Measurements from ENCODE around the gene PRKG1. TPM values are rescaled to one million over a fixed set of nuclear protein-coding genes. Genes with fewer than 3 reads are reported as not detected.

The PRKG1 gene
- total and polyA plus RNA-seq, 2 of the 8 experiments (the other 6 are each of a cell fraction or from before 2014, with no cell fraction given), result 4.2 to 15.2 TPM

GRCh38 chr10:51462076-51462779 lies 387.9 kb downstream of the PRKG1 start:
- no peak overlapping the region for H3K56ac ChIP-seq (replicated peaks; ENCODE audit: insufficient read length, low read depth, low read length)
- H3K4me1 ChIP-seq (replicated peaks in 1 of 4; ENCODE audit: control insufficient read depth in 3 of 4, insufficient read depth in 4 of 4, low read length in 3 of 4), result no peaks in the 10 kb centered on the region

More at GRCh38 chr10:51462076-51462779, 387.9 kb downstream of the PRKG1 start:
- Histone ChIP-seq H3K4me2 (ENCODE audit: insufficient read depth in 1 of 2, low read depth in 2 of 2, low read length in 2 of 2) (no peak overlapping the region), H3K18ac (ENCODE audit: extremely low read depth, low read length) (no peak overlapping the region), H3K23me2 (ENCODE audit: low read depth, low read length) (no peaks in the 10 kb centered on the region), H2BK12ac (ENCODE audit: low read depth, low read length) (no peak overlapping the region), H4K20me1 (replicated peaks in 1 of 2; ENCODE audit: control insufficient read depth in 1 of 2, insufficient read depth in 2 of 2, low read length in 2 of 2) (no peaks in the 10 kb centered on the region), H4K91ac (replicated peaks; ENCODE audit: insufficient read length, low read length) (no peak overlapping the region), H3K4me3 (ENCODE audit: extremely low read depth in 1 of 4, insufficient read depth in 2 of 4, low read depth in 3 of 4, low read length in 4 of 4) (no peak overlapping the region), H3K36me3 (ENCODE audit: control insufficient read depth in 2 of 4, insufficient read depth in 4 of 4, low read length in 3 of 4) (no peaks in the 10 kb centered on the region), H4K8ac (ENCODE audit: extremely low read depth, insufficient read depth, low read length) (no peak overlapping the region), H2BK15ac (ENCODE audit: low read length) (no peak overlapping the region), H2BK5ac (ENCODE audit: low read depth, low read length) (no peak overlapping the region), H2AK5ac (ENCODE audit: low read depth, low read length) (no peak overlapping the region), H3K27ac (ENCODE audit: low read depth, low read length) (no peak overlapping the region), H2BK20ac (ENCODE audit: low read length) (no peak overlapping the region), H4K5ac (ENCODE audit: insufficient read length, low read depth, low read length) (no peak overlapping the region), H2BK120ac (replicated peaks; ENCODE audit: low read depth, low read length) (no peak overlapping the region), H3K27me3 (replicated peaks in 1 of 4; ENCODE audit: control insufficient read depth in 3 of 4, extremely low read depth in 1 of 4, insufficient read depth in 3 of 4, low read length in 3 of 4) (no peaks in the 10 kb centered on the region), H3K23ac (ENCODE audit: insufficient read length) (no peak overlapping the region), H2AFZ (ENCODE audit: low read length) (no peak overlapping the region), H3K14ac (ENCODE audit: insufficient read length) (no peak overlapping the region), H3K9ac (replicated peaks in 1 of 4; ENCODE audit: extremely low read depth in 1 of 4, low read depth in 3 of 4, low read length in 3 of 4) (no peak overlapping the region), H3K79me2 (ENCODE audit: control insufficient read depth in 1 of 2, insufficient read depth in 2 of 2, low read length in 2 of 2) (no peaks in the 10 kb centered on the region), H3K9me3 (ENCODE audit: insufficient read depth in 2 of 2, low read depth in 1 of 2, low read length in 1 of 2) (no peaks in the 10 kb centered on the region), H3K79me1 (ENCODE audit: low read depth, low read length) (no peaks in the 10 kb centered on the region), H3K4ac (replicated peaks; ENCODE audit: insufficient read length, low read depth, low read length) (no peak overlapping the region)
- FAIRE-seq, result no peak
- TF ChIP-seq CBX8 (IDR thresholded peaks at IDR 0.05; ENCODE audit: borderline replicate concordance, low read depth, low read length), result no peak
- WGBS, 2 experiments (ENCODE audit: extremely low coverage in 1 of 2, insufficient coverage in 1 of 2, insufficient read length in 1 of 2, insufficient replicate concordance in 2 of 2, low coverage in 1 of 2, low lambda C conversion rate in 2 of 2, missing lambda C conversion rate in 1 of 2), result 60% methylated on average over 3 of the region's 3 CpGs; no CpG with 5 or more reads in 1 of the 2 experiments
- CTCF ChIA-PET (ENCODE audit: partially characterized antibody), result interaction anchor here (1.8 kb wide), 1 partner anchor 40 kb away, joined by 4 read pairs; no protein-coding TSS in a partner anchor
- DNase-seq (ENCODE audit: low read depth in 1 of 2, low spot score in 2 of 2), result no peak
- POLR2A ChIA-PET (ENCODE audit: partially characterized antibody), result no interaction called here

Measured in H1 (cell line).